Coronary artery (tissue), 2 donors: Measurements from ENCODE around the gene CBX1.
A peak's percentile ranks its signal among the peaks of the same experiment; 100 is the strongest.

ENCODE experiments used
- DNase-seq: peaks from one replicate; pipeline ENCODE4 v3.0.0-alpha.2; 2017; ENCODE audit warnings: low spot score
- H3K27ac ChIP-seq, 2 donors: fragments of 200-600 bp; sonication (generic); one replicate each; pipeline ENCODE4 v1.5.1; 2016 to 2019
- H3K4me3 ChIP-seq: fragments of 200-600 bp; sonication (generic); 2 replicates; pipeline ENCODE4 v1.5.1; 2016; ENCODE audit warnings: mild to moderate bottlenecking, moderate library complexity
- CTCF ChIP-seq: fragments of 200-600 bp; sonication (generic); IDR thresholded peaks from one replicate; pipeline ENCODE4 v1.5.1; 2019; ENCODE audit warnings: antibody characterized with exemption

CBX1 gene

GRCh38 chr17:48030531-48030930 lies 70.7 kb downstream of the CBX1 start:
- H3K27ac ChIP-seq: no peak overlapping the region

GRCh38 chr17:48028736-48029135 lies 72.5 kb downstream of the CBX1 start:
- Histone ChIP-seq H3K4me3 (no peak overlapping the region), H3K27ac (no peak overlapping the region)
- TF ChIP-seq CTCF: no peak
- no peak for DNase-seq

More at GRCh38 chr17:48030531-48030930, 70.7 kb downstream of the CBX1 start:
- DNase-seq: no peak
- no peak overlapping the region for H3K4me3 ChIP-seq
- no peak for TF ChIP-seq CTCF

- no peak overlapping the region for H3K4me3 ChIP-seq
- peak overlapping the region in 1 of 2 donors; percentile 23 for H3K27ac ChIP-seq
- TF ChIP-seq CTCF: no peak
- DNase-seq: no peak
Measured at GRCh38 chr17:48027322-48027981, 73.8 kb downstream of the CBX1 start.

- peak; percentile 85 for TF ChIP-seq CTCF
- Histone ChIP-seq H3K4me3 (peak overlapping the region; percentile 78), H3K27ac (peak overlapping the region; percentile 59 to 93)
- peak; percentile 88 for DNase-seq
Measured at GRCh38 chr17:48026502-48027321, 74.6 kb downstream of the CBX1 start.

- Histone ChIP-seq H3K27ac (peak overlapping the region; percentile 59 to 93), H3K4me3 (peak overlapping the region; percentile 78)
- TF ChIP-seq CTCF: no peak
- DNase-seq: no peak
Measured at GRCh38 chr17:48025904-48026501, 75.3 kb downstream of the CBX1 start.

- peak overlapping the region; percentile 82 to 93 for H3K27ac ChIP-seq
- peak overlapping the region; percentile 78 for H3K4me3 ChIP-seq
- TF ChIP-seq CTCF: peak; percentile 79
- peak; percentile 99 for DNase-seq
Measured at GRCh38 chr17:48025040-48025903, 76.0 kb downstream of the CBX1 start.
